Stimulated activated CD8-positive, alpha-beta memory T cell treated with anti-CD3 and anti-CD28 coated beads, Interleukin-7, amount 100 ng/mL, for 24 hours (primary cell): ENCODE results near the gene MYCBP2.
"Not testable (repeated sequence)": the region's sequence is repeated elsewhere in the genome, so short reads cannot be mapped to it uniquely, and the experiment has no call there.

Source experiments
- DNase-seq: peaks from one replicate; pipeline ENCODE4 v3.0.0-alpha.2; 2020; ENCODE audit warnings: low read depth

Gene MYCBP2

GRCh38 chr13:77198995-77199394, 127.9 kb downstream of the MYCBP2 start:
- DNase-seq, result not testable (repeated sequence)

GRCh38 chr13:77196052-77196618, 130.8 kb downstream of the MYCBP2 start:
- DNase-seq, result no peak

- no peak for DNase-seq
Observed at GRCh38 chr13:77190349-77190958, 136.4 kb downstream of the MYCBP2 start.

GRCh38 chr13:77185721-77186120, 141.2 kb downstream of the MYCBP2 start:
- DNase-seq, result no peak

- DNase-seq, result no peak
Observed at GRCh38 chr13:77184455-77184854, 142.4 kb downstream of the MYCBP2 start.

GRCh38 chr13:77180011-77180410, 146.9 kb downstream of the MYCBP2 start:
- DNase-seq, result no peak

- no peak for DNase-seq
Observed at GRCh38 chr13:77177646-77178045, 149.2 kb downstream of the MYCBP2 start.

- no peak for DNase-seq
Observed at GRCh38 chr13:77176350-77176749, 150.5 kb downstream of the MYCBP2 start.

- no peak for DNase-seq
Observed at GRCh38 chr13:77172650-77173049, 154.2 kb downstream of the MYCBP2 start.

- no peak for DNase-seq
Observed at GRCh38 chr13:77171451-77171850, 155.4 kb downstream of the MYCBP2 start.

GRCh38 chr13:77168237-77168636, 158.7 kb downstream of the MYCBP2 start:
- DNase-seq, result no peak

- no peak for DNase-seq
Observed at GRCh38 chr13:77150651-77151050, 176.2 kb downstream of the MYCBP2 start.

- no peak for DNase-seq
Observed at GRCh38 chr13:77143431-77143830, 183.5 kb downstream of the MYCBP2 start.

GRCh38 chr13:77139306-77139705, 187.6 kb downstream of the MYCBP2 start:
- no peak for DNase-seq

- no peak for DNase-seq
Observed at GRCh38 chr13:77138813-77139212, 188.1 kb downstream of the MYCBP2 start.

- no peak for DNase-seq
Observed at GRCh38 chr13:77136902-77137420, 189.9 kb downstream of the MYCBP2 start.

GRCh38 chr13:77124423-77124822, 202.5 kb downstream of the MYCBP2 start:
- DNase-seq, result no peak

- no peak for DNase-seq
Observed at GRCh38 chr13:77118134-77118533, 208.8 kb downstream of the MYCBP2 start.

GRCh38 chr13:77114271-77114670, 212.6 kb downstream of the MYCBP2 start:
- no peak for DNase-seq

GRCh38 chr13:77113496-77113895, 213.4 kb downstream of the MYCBP2 start:
- DNase-seq, result no peak

- no peak for DNase-seq
Observed at GRCh38 chr13:77105051-77105450, 221.8 kb downstream of the MYCBP2 start.

- DNase-seq, result no peak
Observed at GRCh38 chr13:77099415-77099814, 227.5 kb downstream of the MYCBP2 start.

GRCh38 chr13:77095288-77095687, 231.6 kb downstream of the MYCBP2 start:
- no peak for DNase-seq

- no peak for DNase-seq
Observed at GRCh38 chr13:77094773-77095172, 232.1 kb downstream of the MYCBP2 start.
